Hepatocyte (in vitro differentiated cells): ENCODE measurements around the gene WDR1. TPM values are rescaled to one million over a fixed set of nuclear protein-coding genes. Genes with fewer than 3 reads are reported as not detected.

Experiments used
- DNase-seq: peaks from one replicate; pipeline ENCODE4 v3.0.0-alpha.2; 2016; ENCODE audit warnings: low spot score
- H2AFZ ChIP-seq: fragments of 200-600 bp; sonication (generic); 2 replicates; pipeline ENCODE4 v1.6.0; 2016; ENCODE audit warnings: antibody characterized with exemption, mild to moderate bottlenecking
- H3K27ac ChIP-seq: fragments of 200-600 bp; sonication (generic); 2 replicates; pipeline ENCODE4 v1.5.1; 2016; ENCODE audit warnings: mild to moderate bottlenecking
- H3K27me3 ChIP-seq: fragments of 200-600 bp; sonication (generic); 2 replicates; pipeline ENCODE4 v1.6.1; 2016
- H3K36me3 ChIP-seq: fragments of 200-600 bp; sonication (generic); replicated peaks from 2 replicates; pipeline ENCODE4 v1.5.1; 2016; ENCODE audit warnings: low read depth; ENCODE audit not compliant: insufficient read depth
- H3K4me1 ChIP-seq: fragments of 200-600 bp; sonication (generic); 2 replicates; pipeline ENCODE4 v1.5.1; 2016; ENCODE audit warnings: mild to moderate bottlenecking, moderate library complexity; ENCODE audit not compliant: insufficient read depth
- H3K4me2 ChIP-seq: fragments of 200-600 bp; sonication (generic); 2 replicates; pipeline ENCODE4 v1.6.0; 2016
- H3K4me3 ChIP-seq: fragments of 200-600 bp; sonication (generic); 2 replicates; pipeline ENCODE4 v1.5.1; 2016; ENCODE audit warnings: mild to moderate bottlenecking
- H3K79me2 ChIP-seq: fragments of 200-600 bp; sonication (generic); 2 replicates; pipeline ENCODE4 v1.6.0; 2017; ENCODE audit warnings: mild to moderate bottlenecking
- H3K9me2 ChIP-seq: fragments of 200-600 bp; sonication (generic); replicated peaks from 2 replicates; pipeline ENCODE4 v1.6.0; 2017; ENCODE audit warnings: mild to moderate bottlenecking; ENCODE audit not compliant: insufficient read depth
- H3K9me3 ChIP-seq: fragments of 200-600 bp; sonication (generic); 2 replicates; pipeline ENCODE4 v1.5.1; 2016; ENCODE audit warnings: low read depth, mild to moderate bottlenecking
- H4K20me1 ChIP-seq: fragments of 200-600 bp; sonication (generic); 2 replicates; pipeline ENCODE4 v1.6.0; 2016; ENCODE audit warnings: mild to moderate bottlenecking; ENCODE audit not compliant: insufficient read depth, poor library complexity, severe bottlenecking
- CTCF ChIP-seq: fragments of 200-600 bp; sonication (generic); IDR thresholded peaks from 2 replicates; pipeline ENCODE4 v1.5.1; 2016; ENCODE audit warnings: antibody characterized with exemption, mild to moderate bottlenecking; ENCODE audit not compliant: poor library complexity
- EZH2 ChIP-seq: fragments of 200-600 bp; sonication (generic); IDR thresholded peaks from 2 replicates; pipeline ENCODE4 v1.6.1; 2016; ENCODE audit warnings: antibody characterized with exemption, mild to moderate bottlenecking, borderline replicate concordance
- EZH2phosphoT487 ChIP-seq: fragments of 200-600 bp; sonication (generic); IDR thresholded peaks from one replicate; pipeline ENCODE4 v1.6.1; 2018; ENCODE audit warnings: antibody characterized with exemption, mild to moderate bottlenecking, low read depth, moderate library complexity; ENCODE audit not compliant: unreplicated experiment, severe bottlenecking
- WGBS: methylation state at CpG from one replicate; pipeline ENCODE4 v1.1.6; 2016; ENCODE audit warnings: low lambda C conversion rate; ENCODE audit errors: missing lambda C conversion rate; 5-methylcytosine and 5-hydroxymethylcytosine counted together
- polyA plus RNA-seq: library from polyadenylated mRNA; unstranded; fragments of >200 nt; fragmentation: Nextera tagmentation; extraction: Ambion mirVana; gene quantifications from 2 replicates; pipeline ENCODE4 v1.2.1, GENCODE V29; 2016
- total RNA-seq: library from RNA; depleted of rRNA; stranded (reverse); fragments of >200 nt; gene quantifications from 2 replicates; pipeline ENCODE4 v1.2.3, GENCODE V29; 2014

Gene WDR1
- total and polyA plus RNA-seq, 2 experiments from 2014 or later = 176 to 179 TPM

GRCh38 chr4:10091531-10092181, 24.9 kb downstream of the WDR1 start:
- no peak overlapping the region for H3K4me2 ChIP-seq
- no peaks in the 10 kb centered on the region for H3K9me3 ChIP-seq
- H3K4me3 ChIP-seq = no peak overlapping the region
- DNase-seq = no peak
- no peak for TF ChIP-seq EZH2phosphoT487
- no peak for TF ChIP-seq EZH2
- no peak for TF ChIP-seq CTCF
- H2AFZ ChIP-seq = no peak overlapping the region
- no peaks in the 10 kb centered on the region for H3K36me3 ChIP-seq
- H3K79me2 ChIP-seq = peaks cover 72% of the 10 kb centered on the region
- H3K27me3 ChIP-seq = no peaks in the 10 kb centered on the region
- H3K27ac ChIP-seq = no peak overlapping the region
- peaks cover 39% of the 10 kb centered on the region for H3K4me1 ChIP-seq
- no peaks in the 10 kb centered on the region for H3K9me2 ChIP-seq
- WGBS = 96% methylated on average over 19 of the region's 19 CpGs
- H4K20me1 ChIP-seq = peaks cover 55% of the 10 kb centered on the region

GRCh38 chr4:10090467-10091250, 25.9 kb downstream of the WDR1 start:
- Histone ChIP-seq H3K9me3 (no peaks in the 10 kb centered on the region), H2AFZ (no peak overlapping the region), H3K79me2 (peaks cover 65% of the 10 kb centered on the region), H3K4me3 (no peak overlapping the region), H3K36me3 (no peaks in the 10 kb centered on the region), H3K9me2 (no peaks in the 10 kb centered on the region), H4K20me1 (peaks cover 48% of the 10 kb centered on the region), H3K4me1 (peaks cover 31% of the 10 kb centered on the region), H3K27me3 (no peaks in the 10 kb centered on the region), H3K27ac (peak overlapping the region; percentile 70), H3K4me2 (no peak overlapping the region)
- no peak for TF ChIP-seq CTCF
- TF ChIP-seq EZH2phosphoT487 = no peak
- no peak for TF ChIP-seq EZH2
- 94% methylated on average over 21 of the region's 21 CpGs for WGBS
- DNase-seq = no peak

GRCh38 chr4:10089346-10089745, 27.3 kb downstream of the WDR1 start:
- DNase-seq = peak; percentile 80
- Histone ChIP-seq H3K9me3 (no peaks in the 10 kb centered on the region), H3K4me1 (peaks cover 30% of the 10 kb centered on the region), H3K4me2 (peak overlapping the region; percentile 61), H3K79me2 (peaks cover 51% of the 10 kb centered on the region), H3K4me3 (no peak overlapping the region), H3K36me3 (no peaks in the 10 kb centered on the region), H2AFZ (no peak overlapping the region), H3K27ac (peak overlapping the region; percentile 78), H4K20me1 (peaks cover 42% of the 10 kb centered on the region), H3K9me2 (no peaks in the 10 kb centered on the region), H3K27me3 (no peaks in the 10 kb centered on the region)
- WGBS = 59% methylated on average over 11 of the region's 11 CpGs
- TF ChIP-seq CTCF (peak; percentile 57), EZH2 (no peak), EZH2phosphoT487 (no peak)
